Coronary artery (tissue), 2 donors: ENCODE results near the gene RNU2-1.

ENCODE experiments used
- DNase-seq: peaks from one replicate; pipeline ENCODE4 v3.0.0-alpha.2; 2017; ENCODE audit warnings: low spot score
- H3K27ac ChIP-seq, 2 donors: fragments of 200-600 bp; sonication (generic); one replicate each; pipeline ENCODE4 v1.5.1; 2016 to 2019
- H3K4me3 ChIP-seq: fragments of 200-600 bp; sonication (generic); 2 replicates; pipeline ENCODE4 v1.5.1; 2016; ENCODE audit warnings: mild to moderate bottlenecking, moderate library complexity
- CTCF ChIP-seq: fragments of 200-600 bp; sonication (generic); IDR thresholded peaks from one replicate; pipeline ENCODE4 v1.5.1; 2019; ENCODE audit warnings: antibody characterized with exemption

The RNU2-1 gene

GRCh38 chr17:43216369-43216761 is 17.4 kb downstream of the RNU2-1 start:
- peak; percentile 19 for DNase-seq
- no peak for TF ChIP-seq CTCF
- H3K4me3 ChIP-seq = no peak overlapping the region
- H3K27ac ChIP-seq = no peak overlapping the region

GRCh38 chr17:43215341-43215740 is 18.4 kb downstream of the RNU2-1 start:
- Histone ChIP-seq H3K27ac (no peak overlapping the region), H3K4me3 (no peak overlapping the region)
- no peak for DNase-seq
- no peak for TF ChIP-seq CTCF

GRCh38 chr17:43213545-43213944 is 20.2 kb downstream of the RNU2-1 start:
- TF ChIP-seq CTCF = no peak
- no peak for DNase-seq
- Histone ChIP-seq H3K4me3 (peak overlapping the region; percentile 70), H3K27ac (peak overlapping the region in 1 of 2 donors; percentile 35)

- Histone ChIP-seq H3K4me3 (peak overlapping the region; percentile 70), H3K27ac (peak overlapping the region in 1 of 2 donors; percentile 77)
- no peak for DNase-seq
- no peak for TF ChIP-seq CTCF
Observed at GRCh38 chr17:43212641-43213490, 20.9 kb downstream of the RNU2-1 start.

GRCh38 chr17:43211480-43212402 is 22.0 kb downstream of the RNU2-1 start, which contains the start of gene TMEM106A:
TMEM106A (plus strand) TSS chr17:43211875; CDS start chr17:43213042, 1,167 bp downstream.
- Histone ChIP-seq H3K27ac (peak within 1 kb of the TSS; percentile 77 to 80), H3K4me3 (peak within 1 kb of the TSS; percentile 70)
- DNase-seq = peak; percentile 89
- no peak for TF ChIP-seq CTCF

- H3K27ac ChIP-seq = peak overlapping the region; percentile 77 to 80
- H3K4me3 ChIP-seq = peak overlapping the region; percentile 70
- DNase-seq = no peak
- TF ChIP-seq CTCF = no peak
Observed at GRCh38 chr17:43211123-43211479, 22.7 kb downstream of the RNU2-1 start.
